Mucosa of descending colon (tissue), 3 donors: ENCODE measurements around the gene PRKAR1B. TPM values are rescaled to one million over a fixed set of nuclear protein-coding genes. Genes with fewer than 3 reads are reported as not detected.
"Not testable (repeated sequence)": the region's sequence is repeated elsewhere in the genome, so short reads cannot be mapped to it uniquely, and the experiment has no call there.

ENCODE experiments used
- ATAC-seq: fragments of 200-7000 bp; cut with Tn5 transposase; one replicate; pipeline ENCODE4 v1.9.1; 2020; ENCODE audit warnings: mild to moderate bottlenecking, moderate library complexity
- DNase-seq, 3 donors: peaks; one replicate each; pipeline ENCODE4 v3.0.0-alpha.2; 2020
- H3K36me3 ChIP-seq: fragments of 200-600 bp; one replicate; pipeline ENCODE4 v1.8.0; 2021; ENCODE audit warnings: low read depth, mild to moderate bottlenecking
- H3K4me1 ChIP-seq: fragments of 200-600 bp; one replicate; pipeline ENCODE4 v1.8.0; 2021; ENCODE audit warnings: low read depth, mild to moderate bottlenecking
- H3K4me3 ChIP-seq: fragments of 200-600 bp; one replicate; pipeline ENCODE4 v1.8.0; 2021; ENCODE audit warnings: mild to moderate bottlenecking
- H3K9me3 ChIP-seq: fragments of 200-600 bp; one replicate; pipeline ENCODE4 v1.8.0; 2021; ENCODE audit warnings: mild to moderate bottlenecking
- CTCF ChIP-seq: fragments of 200-600 bp; IDR thresholded peaks from one replicate; pipeline ENCODE4 v1.8.0; 2022; ENCODE audit warnings: antibody characterized with exemption, mild to moderate bottlenecking
- intact Hi-C, 2 donors: fragments of 100-400 bp; cut with DNase I in 1 of 2; cut with micrococcal nuclease in 1 of 2; formaldehyde crosslinking; loops; one replicate each; pipeline versions ENCODE4 v1.11.0 to v1.11.1; 2022; cut with DNase I, micrococcal nuclease
- total RNA-seq, 3 donors: library from RNA; stranded (reverse); fragmentation: NEBNext Ultra II Directional in 2 of 3; extraction: Animal tissue kit (Norgen Biotek cat#: 25700) in 2 of 3; gene quantifications; one replicate each; pipeline versions ENCODE4 v1.2.1 to v1.2.4, GENCODE V29; 2021 to 2023
- donor health status: DM: no; HTN: no; CAD: no; lungs with moderate emphysema.
- donor health status: DM: no; HTN: no; CAD: no.
- donor health status: DM: no; HTN: yes; CAD: no.

PRKAR1B gene
- total RNA-seq, 3 donors from 2014 or later = 10.1 to 24.5 (median 24.4) TPM

- TF ChIP-seq CTCF = no peak
- peak; percentile 27 to 74 (median 39) for DNase-seq
- intact Hi-C loops = no loop called here
- no peak overlapping the region for H3K4me3 ChIP-seq
- H3K9me3 ChIP-seq = peaks cover 10% of the 10 kb centered on the region
- ATAC-seq = peak; percentile 76
- H3K4me1 ChIP-seq = peaks cover 34% of the 10 kb centered on the region
- no peaks in the 10 kb centered on the region for H3K36me3 ChIP-seq
Observed at GRCh38 chr7:620056-620455, 107.0 kb downstream of the PRKAR1B start.

GRCh38 chr7:619368-619840 is 107.7 kb downstream of the PRKAR1B start:
- intact Hi-C loops = no loop called here
- no peak for TF ChIP-seq CTCF
- DNase-seq (peak in 1 of 3 donors; percentile 32), ATAC-seq (no peak)
- Histone ChIP-seq H3K9me3 (peaks cover 10% of the 10 kb centered on the region), H3K4me3 (no peak overlapping the region), H3K36me3 (no peaks in the 10 kb centered on the region), H3K4me1 (peaks cover 27% of the 10 kb centered on the region)

GRCh38 chr7:618539-619367 is 108.3 kb downstream of the PRKAR1B start:
- no peaks in the 10 kb centered on the region for H3K36me3 ChIP-seq
- peaks cover 26% of the 10 kb centered on the region for H3K4me1 ChIP-seq
- peak; percentile 69 to 79 (median 71) for DNase-seq
- no peak for TF ChIP-seq CTCF
- ATAC-seq = peak; percentile 74
- peaks cover 10% of the 10 kb centered on the region for H3K9me3 ChIP-seq
- H3K4me3 ChIP-seq = no peak overlapping the region
- intact Hi-C loops = no loop called here

- intact Hi-C loops = no loop called here
- DNase-seq (peak; percentile 68 to 79 (median 73)), ATAC-seq (peak; percentile 78)
- Histone ChIP-seq H3K36me3 (no peaks in the 10 kb centered on the region), H3K4me3 (no peak overlapping the region), H3K9me3 (peaks cover 10% of the 10 kb centered on the region), H3K4me1 (peaks cover 26% of the 10 kb centered on the region)
- no peak for TF ChIP-seq CTCF
Observed at GRCh38 chr7:617614-618538, 109.2 kb downstream of the PRKAR1B start.

- TF ChIP-seq CTCF = no peak
- H3K4me3 ChIP-seq = no peak overlapping the region
- no peaks in the 10 kb centered on the region for H3K36me3 ChIP-seq
- ATAC-seq = no peak
- intact Hi-C loops = no loop called here
- H3K4me1 ChIP-seq = peaks cover 6% of the 10 kb centered on the region
- DNase-seq = peak in 1 of 3 donors; percentile 31
- no peaks in the 10 kb centered on the region for H3K9me3 ChIP-seq
Observed at GRCh38 chr7:613442-614140, 113.5 kb downstream of the PRKAR1B start.

GRCh38 chr7:611837-612236 is 115.2 kb downstream of the PRKAR1B start:
- ATAC-seq, H3K4me3 ChIP-seq, H3K36me3 ChIP-seq, DNase-seq, H3K9me3 ChIP-seq, H3K4me1 ChIP-seq, intact Hi-C loops: not testable (repeated sequence)
